Liver (tissue), 3 donors: ENCODE measurements around the gene ZC3H11A.

Experiments
- CTCF ChIP-seq: fragments of 150-350 bp; IDR thresholded peaks from 2 replicates; pipeline ENCODE4 v1.5.1; 2017; ENCODE audit warnings: improper control_type of control experiment, low read depth, low read length; ENCODE audit not compliant: missing input control
- HNF4A ChIP-seq, 2 donors: conservative IDR thresholded peaks; 2 replicates each; pipeline ENCODE4 v1.6.1; 2016; ENCODE audit warnings: antibody characterized with exemption in 2 of 2, mild to moderate bottlenecking in 2 of 2
- MAX ChIP-seq: IDR thresholded peaks from 2 replicates; pipeline ENCODE4 v1.6.1; 2016; ENCODE audit warnings: antibody characterized with exemption
- donor health status: healthy.
- donor health status: healthy.

- TF ChIP-seq CTCF = no peak
- no peak for TF ChIP-seq HNF4A (conservative IDR thresholded peaks at IDR 0.05)
- TF ChIP-seq MAX = no peak
Observed at GRCh38 chr1:203778146-203778545, 17.3 kb upstream of the ZC3H11A start.
